H7 (cell line): ENCODE data around the gene CENPV. TPM values are rescaled to one million over a fixed set of nuclear protein-coding genes. Genes with fewer than 3 reads are reported as not detected.

Experiments
- total RNA-seq: library from RNA; depleted of rRNA; stranded (reverse); fragments of >200 nt; shearing (Covaris generic); gene quantifications from 2 replicates; pipeline ENCODE4 v1.2.3, GENCODE V29; 2014; rRNA removed

Gene CENPV
- total RNA-seq, 1 experiment from 2014 or later: 159 TPM

Other genes starting within 250 kb of the CENPV start
- 45.8 and 67.7 TPM in 2 replicates for gene NCOR1, start 137.9 kb downstream of the CENPV start, total RNA-seq
- gene PIGL, start 136.3 kb downstream of the CENPV start, total RNA-seq: 30.7 and 53.8 TPM in 2 replicates
- 1,890 and 2,261 TPM in 2 replicates for gene UBB, start 27.6 kb upstream of the CENPV start, total RNA-seq
- gene TRPV2, start 62.1 kb upstream of the CENPV start, total RNA-seq: 1.8 and 5.5 TPM in 2 replicates
- 3.3 and 5.9 TPM in 2 replicates for gene LRRC75A, start 138.7 kb upstream of the CENPV start, total RNA-seq
- 1.4 and 4.7 TPM in 2 replicates for gene ZNF287, start 215.7 kb upstream of the CENPV start, total RNA-seq